ENCODE measurements around the gene SDHB.

SDHB gene

DNA sequence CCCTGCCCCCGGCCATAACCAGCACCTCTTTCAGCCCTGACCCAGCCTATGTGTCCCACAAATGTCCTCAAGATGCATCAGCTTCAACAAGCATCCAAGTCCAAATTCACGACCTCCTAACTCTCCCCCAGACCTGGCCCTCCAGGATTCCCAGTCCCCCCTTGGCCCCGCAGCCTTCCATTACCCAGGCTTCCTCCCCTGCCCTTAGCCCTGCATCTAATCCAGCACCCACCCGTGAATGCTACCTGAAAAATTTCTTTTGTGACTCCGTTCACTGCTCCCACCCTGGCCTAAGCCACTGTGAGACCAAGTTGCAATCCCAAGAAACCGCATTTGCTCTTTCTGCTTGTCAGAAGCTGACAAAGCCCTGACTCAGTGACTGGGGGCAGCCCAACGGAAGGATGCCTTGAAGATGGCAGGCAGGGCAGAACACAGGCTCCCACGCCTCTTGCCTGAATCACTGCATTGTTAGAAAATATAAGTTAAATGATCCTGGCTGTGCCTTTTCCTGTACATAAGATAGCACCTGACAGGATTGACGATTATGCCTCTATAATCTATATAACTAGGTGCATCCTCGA lies 72.5 kb downstream of the SDHB start:
- H3K9ac ChIP-seq (ENCODE audit: low read depth in 1 of 2, low read length in 2 of 2), result no peak overlapping the region
- peaks cover 0 to 9% of the 10 kb centered on the region in 2 donors for H3K4me1 ChIP-seq (ENCODE audit: control insufficient read depth in 2 of 2, insufficient read depth in 2 of 2, low read length in 2 of 2)
- peaks cover 8 to 12% of the 10 kb centered on the region in 2 donors for H3K27me3 ChIP-seq (ENCODE audit: control insufficient read depth in 2 of 2, insufficient read depth in 2 of 2, low read length in 2 of 2)
- H3K4me3 ChIP-seq (ENCODE audit: low read length in 2 of 2), result no peak overlapping the region
- H3K9me3 ChIP-seq (ENCODE audit: control insufficient read depth in 2 of 2, low read length in 2 of 2), result no peaks in the 10 kb centered on the region
- H3K36me3 ChIP-seq (ENCODE audit: control insufficient read depth in 2 of 2, insufficient read depth in 2 of 2, low read length in 2 of 2), result peaks cover 0 to 2% of the 10 kb centered on the region in 2 donors
- no peak overlapping the region for H3K27ac ChIP-seq (ENCODE audit: low read depth in 2 of 2, low read length in 2 of 2)

DNA sequence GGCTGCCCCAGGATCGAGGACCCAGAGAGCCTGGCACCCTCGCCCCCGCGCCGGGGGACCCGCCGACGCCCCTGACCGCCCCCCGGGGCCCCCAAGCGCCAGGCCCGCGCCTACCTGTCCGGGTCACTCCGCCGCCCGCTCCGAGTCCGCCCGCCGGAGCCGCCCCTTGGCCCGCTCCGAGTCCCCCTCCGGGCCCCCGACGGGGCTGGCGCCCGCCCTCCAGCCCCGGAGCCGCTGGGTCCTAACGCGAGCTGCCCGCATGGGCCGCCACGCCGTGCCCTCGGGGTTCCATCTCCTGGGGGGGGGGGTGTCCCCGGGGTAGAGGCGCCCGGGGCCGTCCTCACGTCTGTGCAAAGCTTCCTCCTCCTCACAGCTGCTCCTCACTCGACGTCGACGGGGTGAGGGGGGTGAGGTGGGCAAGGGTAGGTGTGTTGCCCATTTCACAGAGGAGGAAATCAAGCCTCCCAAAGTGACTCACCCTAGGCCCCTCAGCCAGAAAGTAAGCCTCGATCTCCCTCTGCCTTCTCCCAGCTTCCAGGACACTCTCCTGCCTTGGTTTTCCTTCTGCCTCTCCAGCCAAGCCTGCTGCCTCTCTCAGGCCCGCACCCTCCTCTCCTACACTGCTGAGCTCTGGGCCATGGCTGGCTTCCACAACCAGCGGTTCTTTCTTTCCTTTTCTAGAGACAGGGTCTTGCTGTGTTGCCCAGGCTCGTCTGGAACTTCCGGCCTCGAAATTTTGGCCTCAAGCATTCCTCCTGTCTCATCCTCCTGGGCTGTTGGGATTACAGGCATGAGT lies 73.2 kb downstream of the SDHB start, which contains the start of gene MFAP2:
Gene MFAP2 (minus strand): TSS at position 148 of the 796 bp plus-strand sequence. CDS start 2,347 bp downstream, outside the sequence.
- Histone ChIP-seq H3K4me3 (ENCODE audit: low read length in 2 of 2) (peak within 1 kb of the TSS in 1 of 2 donors; percentile 28), H3K27ac (ENCODE audit: low read depth in 2 of 2, low read length in 2 of 2) (peak within 1 kb of the TSS in 1 of 2 donors; percentile 38), H3K9me3 (ENCODE audit: control insufficient read depth in 2 of 2, low read length in 2 of 2) (no peaks in the 10 kb centered on the region), H3K4me1 (ENCODE audit: control insufficient read depth in 2 of 2, insufficient read depth in 2 of 2, low read length in 2 of 2) (peaks cover 0 to 9% of the 10 kb centered on the region in 2 donors), H3K27me3 (ENCODE audit: control insufficient read depth in 2 of 2, insufficient read depth in 2 of 2, low read length in 2 of 2) (peaks cover 8 to 12% of the 10 kb centered on the region in 2 donors), H3K9ac (ENCODE audit: low read depth in 1 of 2, low read length in 2 of 2) (no peak within 1 kb of the TSS), H3K36me3 (ENCODE audit: control insufficient read depth in 2 of 2, insufficient read depth in 2 of 2, low read length in 2 of 2) (no peaks in the 10 kb centered on the region)

DNA sequence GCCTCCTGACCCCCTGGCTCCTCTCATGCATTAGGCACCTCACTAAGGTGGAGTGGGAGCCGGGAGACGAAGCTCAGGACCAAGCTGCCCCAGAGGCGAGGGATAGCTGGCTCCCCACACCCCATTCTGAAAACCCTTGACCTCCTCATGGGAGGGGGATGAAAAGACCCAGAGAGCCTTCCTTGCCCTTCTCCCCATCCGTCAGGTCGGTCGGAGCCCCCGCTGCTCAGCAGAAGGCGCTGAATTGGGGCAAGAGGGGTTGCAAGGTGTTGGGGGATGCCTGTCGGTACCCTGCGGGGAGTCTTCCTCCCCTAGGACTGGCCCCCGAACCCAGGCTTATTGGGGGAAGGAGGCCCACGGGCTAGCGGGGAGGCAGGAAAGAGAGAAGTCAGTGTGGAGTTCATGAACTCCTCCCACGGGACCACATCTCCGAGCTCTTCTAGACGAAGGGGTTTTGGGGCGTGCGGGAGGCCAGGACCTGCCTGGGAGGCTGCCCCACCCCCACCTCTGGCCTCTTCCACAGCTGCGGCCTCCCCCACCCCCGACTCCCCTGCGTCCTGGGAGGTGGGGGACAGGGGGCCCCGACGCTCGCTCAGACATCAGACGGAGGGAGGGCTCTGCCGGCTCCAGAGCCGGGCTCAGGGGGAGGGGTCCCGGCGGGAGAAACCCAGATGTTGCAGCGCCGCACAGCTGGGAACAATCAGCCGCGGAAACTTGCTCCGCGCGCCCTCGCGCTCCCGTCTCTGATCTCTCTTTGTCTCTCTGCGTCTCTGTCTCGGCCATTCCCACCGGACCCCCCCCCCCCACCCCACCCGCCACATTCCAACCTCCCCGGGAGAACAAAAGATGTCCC lies 74.1 kb downstream of the SDHB start:
- Histone ChIP-seq H3K9me3 (ENCODE audit: control insufficient read depth in 2 of 2, low read length in 2 of 2) (no peaks in the 10 kb centered on the region), H3K27me3 (ENCODE audit: control insufficient read depth in 2 of 2, insufficient read depth in 2 of 2, low read length in 2 of 2) (peaks cover 8 to 12% of the 10 kb centered on the region in 2 donors), H3K9ac (ENCODE audit: low read depth in 1 of 2, low read length in 2 of 2) (no peak overlapping the region), H3K4me3 (ENCODE audit: low read length in 2 of 2) (peak overlapping the region in 1 of 2 donors; percentile 28), H3K36me3 (ENCODE audit: control insufficient read depth in 2 of 2, insufficient read depth in 2 of 2, low read length in 2 of 2) (no peaks in the 10 kb centered on the region), H3K4me1 (ENCODE audit: control insufficient read depth in 2 of 2, insufficient read depth in 2 of 2, low read length in 2 of 2) (peaks cover 0 to 9% of the 10 kb centered on the region in 2 donors), H3K27ac (ENCODE audit: low read depth in 2 of 2, low read length in 2 of 2) (peak overlapping the region in 1 of 2 donors; percentile 38)

DNA sequence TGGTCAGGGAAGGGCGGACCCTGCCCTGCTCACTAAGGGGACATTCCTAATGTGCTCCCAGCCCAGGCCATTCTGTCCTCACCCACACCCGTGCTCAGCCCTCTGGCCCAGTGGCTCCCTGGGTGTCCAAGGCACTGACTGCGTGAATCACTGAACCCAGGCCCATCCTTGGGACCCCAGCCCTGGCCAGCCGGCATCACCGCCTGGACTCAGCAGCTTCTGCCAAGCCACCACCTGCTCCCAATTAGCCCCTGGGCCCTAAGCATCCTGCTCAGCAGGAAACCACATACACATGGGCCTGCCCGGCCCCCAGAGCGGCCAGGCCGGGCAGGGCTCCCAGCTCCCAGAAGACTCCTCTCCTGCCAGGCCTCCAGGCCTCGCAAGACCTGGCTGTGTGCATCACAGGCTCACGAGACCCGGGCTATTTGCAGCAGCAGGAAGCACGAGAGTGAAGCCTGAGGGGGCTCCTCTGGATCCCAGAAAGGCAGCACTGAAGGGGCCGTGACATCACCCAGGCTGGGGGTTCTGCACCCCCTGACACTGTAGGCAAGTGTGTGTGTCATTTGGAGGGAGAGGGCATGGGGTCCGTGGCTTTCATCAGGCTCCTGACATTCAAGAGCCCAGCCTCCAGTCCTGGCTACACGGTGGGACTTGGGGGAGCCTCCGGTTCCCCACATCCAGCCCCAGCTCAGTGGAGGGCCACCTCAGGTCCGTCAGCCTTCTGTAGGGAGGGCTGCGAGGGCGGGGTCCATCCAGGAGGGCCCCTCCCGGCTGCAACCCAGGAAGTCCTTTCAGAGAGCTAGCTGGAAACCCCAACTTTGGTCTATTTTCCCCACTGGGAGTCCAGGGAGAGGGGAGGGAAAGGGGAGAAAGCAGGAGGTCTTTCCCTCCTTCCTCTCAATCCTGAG lies 75.0 kb downstream of the SDHB start:
- peak overlapping the region in 1 of 2 donors; percentile 28 for H3K4me3 ChIP-seq (ENCODE audit: low read length in 2 of 2)
- no peaks in the 10 kb centered on the region for H3K36me3 ChIP-seq (ENCODE audit: control insufficient read depth in 2 of 2, insufficient read depth in 2 of 2, low read length in 2 of 2)
- H3K27ac ChIP-seq (ENCODE audit: low read depth in 2 of 2, low read length in 2 of 2), result no peak overlapping the region
- no peaks in the 10 kb centered on the region for H3K9me3 ChIP-seq (ENCODE audit: control insufficient read depth in 2 of 2, low read length in 2 of 2)
- H3K9ac ChIP-seq (ENCODE audit: low read depth in 1 of 2, low read length in 2 of 2), result no peak overlapping the region
- H3K4me1 ChIP-seq (ENCODE audit: control insufficient read depth in 2 of 2, insufficient read depth in 2 of 2, low read length in 2 of 2), result peaks cover 0 to 9% of the 10 kb centered on the region in 2 donors
- H3K27me3 ChIP-seq (ENCODE audit: control insufficient read depth in 2 of 2, insufficient read depth in 2 of 2, low read length in 2 of 2), result peaks cover 8 to 12% of the 10 kb centered on the region in 2 donors

DNA sequence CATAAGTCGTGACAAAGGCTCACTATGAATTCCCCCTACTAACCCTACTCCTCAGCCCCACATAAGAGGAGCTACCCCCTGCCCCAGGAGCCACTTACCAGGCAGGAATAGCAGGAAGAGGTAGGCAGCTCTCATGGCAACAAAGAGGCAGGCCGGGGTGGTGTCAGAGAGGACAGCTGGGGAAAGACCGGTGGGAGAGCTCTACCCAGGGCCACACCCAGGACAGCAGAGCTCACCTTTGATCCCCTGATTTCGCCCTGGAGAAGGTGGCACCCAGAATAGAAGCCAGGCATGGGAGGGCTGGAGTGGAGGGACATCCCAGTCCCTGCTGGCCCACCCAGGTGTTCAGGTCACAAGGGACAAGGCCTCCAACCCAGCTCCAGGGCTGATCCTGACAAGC lies 75.7 kb downstream of the SDHB start:
- Histone ChIP-seq H3K9me3 (ENCODE audit: control insufficient read depth in 2 of 2, low read length in 2 of 2) (no peaks in the 10 kb centered on the region), H3K27me3 (ENCODE audit: control insufficient read depth in 2 of 2, insufficient read depth in 2 of 2, low read length in 2 of 2) (peaks cover 8 to 12% of the 10 kb centered on the region in 2 donors), H3K9ac (ENCODE audit: low read depth in 1 of 2, low read length in 2 of 2) (peak overlapping the region in 1 of 2 donors; percentile 19), H3K36me3 (ENCODE audit: control insufficient read depth in 2 of 2, insufficient read depth in 2 of 2, low read length in 2 of 2) (no peaks in the 10 kb centered on the region), H3K27ac (ENCODE audit: low read depth in 2 of 2, low read length in 2 of 2) (no peak overlapping the region), H3K4me3 (ENCODE audit: low read length in 2 of 2) (no peak overlapping the region), H3K4me1 (ENCODE audit: control insufficient read depth in 2 of 2, insufficient read depth in 2 of 2, low read length in 2 of 2) (peaks cover 0 to 9% of the 10 kb centered on the region in 2 donors)

DNA sequence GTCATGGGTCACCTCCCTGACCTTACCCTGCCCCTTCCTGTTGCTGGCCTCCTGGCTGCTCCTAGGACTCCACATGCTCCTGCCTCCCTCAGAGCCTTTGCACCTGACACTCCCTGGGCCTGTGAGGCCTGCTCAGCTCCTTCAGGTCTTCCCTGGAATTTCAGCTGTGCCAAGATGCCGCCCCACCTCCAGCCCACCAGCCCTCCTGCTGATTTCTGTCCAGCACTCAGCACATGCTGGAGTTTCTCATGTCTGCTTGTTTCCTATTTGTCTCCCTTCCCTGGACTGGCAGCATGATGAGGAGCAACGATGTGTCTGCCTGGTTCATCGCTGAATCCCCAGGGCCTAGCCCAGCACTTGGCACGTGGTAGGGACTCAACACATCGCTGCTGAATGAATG lies 76.5 kb downstream of the SDHB start:
- Histone ChIP-seq H3K9ac (ENCODE audit: low read depth in 1 of 2, low read length in 2 of 2) (no peak overlapping the region), H3K9me3 (ENCODE audit: control insufficient read depth in 2 of 2, low read length in 2 of 2) (no peaks in the 10 kb centered on the region), H3K4me1 (ENCODE audit: control insufficient read depth in 2 of 2, insufficient read depth in 2 of 2, low read length in 2 of 2) (peaks cover 0 to 9% of the 10 kb centered on the region in 2 donors), H3K4me3 (ENCODE audit: low read length in 2 of 2) (no peak overlapping the region), H3K27ac (ENCODE audit: low read depth in 2 of 2, low read length in 2 of 2) (no peak overlapping the region), H3K36me3 (ENCODE audit: control insufficient read depth in 2 of 2, insufficient read depth in 2 of 2, low read length in 2 of 2) (no peaks in the 10 kb centered on the region), H3K27me3 (ENCODE audit: control insufficient read depth in 2 of 2, insufficient read depth in 2 of 2, low read length in 2 of 2) (peaks cover 8 to 12% of the 10 kb centered on the region in 2 donors)

DNA sequence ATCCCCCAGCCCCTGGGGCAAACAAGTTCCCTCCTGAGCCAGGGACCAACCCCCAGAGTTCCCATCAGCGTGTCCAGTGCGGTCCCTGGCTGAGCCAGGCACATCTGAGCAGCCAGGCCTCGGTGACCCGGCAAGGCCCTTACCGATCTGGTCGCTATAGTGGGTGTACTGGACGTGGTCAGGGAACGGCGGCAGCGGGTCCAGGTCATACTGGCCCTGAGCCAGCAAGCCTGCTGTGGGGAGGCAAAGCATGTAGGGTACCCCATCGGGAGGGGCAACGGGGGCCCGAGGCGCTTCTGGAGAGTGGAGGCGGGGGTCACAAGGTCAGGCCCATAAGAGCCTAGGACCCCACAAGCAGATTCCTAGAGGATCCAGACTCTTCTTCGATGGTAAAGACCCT lies 76.9 kb downstream of the SDHB start:
- H3K9ac ChIP-seq (ENCODE audit: low read depth in 1 of 2, low read length in 2 of 2), result no peak overlapping the region
- H3K36me3 ChIP-seq (ENCODE audit: control insufficient read depth in 2 of 2, insufficient read depth in 2 of 2, low read length in 2 of 2), result no peaks in the 10 kb centered on the region
- H3K9me3 ChIP-seq (ENCODE audit: control insufficient read depth in 2 of 2, low read length in 2 of 2), result no peaks in the 10 kb centered on the region
- H3K27ac ChIP-seq (ENCODE audit: low read depth in 2 of 2, low read length in 2 of 2), result no peak overlapping the region
- H3K4me1 ChIP-seq (ENCODE audit: control insufficient read depth in 2 of 2, insufficient read depth in 2 of 2, low read length in 2 of 2), result peaks cover 0 to 9% of the 10 kb centered on the region in 2 donors
- no peak overlapping the region for H3K4me3 ChIP-seq (ENCODE audit: low read length in 2 of 2)
- peaks cover 8 to 12% of the 10 kb centered on the region in 2 donors for H3K27me3 ChIP-seq (ENCODE audit: control insufficient read depth in 2 of 2, insufficient read depth in 2 of 2, low read length in 2 of 2)

DNA sequence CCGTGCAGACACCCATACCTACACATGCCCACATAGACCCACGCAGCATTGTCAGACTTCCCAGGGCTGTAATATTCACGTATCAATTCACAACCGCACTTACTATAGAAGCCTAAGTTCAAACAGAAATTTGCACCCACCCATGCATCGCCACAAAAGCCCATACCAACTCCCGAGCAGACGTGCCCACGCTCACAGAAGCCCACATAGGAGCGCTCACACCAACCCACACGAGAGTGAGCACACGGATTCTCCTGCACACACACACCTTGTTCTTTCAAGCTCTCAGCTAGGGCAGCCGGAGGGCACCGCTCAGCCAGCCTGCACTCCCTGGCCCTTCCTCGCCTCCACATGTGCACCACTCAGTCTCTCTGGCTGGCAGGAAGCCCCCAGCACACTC lies 78.0 kb downstream of the SDHB start:
- no peaks in the 10 kb centered on the region for H3K9me3 ChIP-seq (ENCODE audit: control insufficient read depth in 2 of 2, low read length in 2 of 2)
- no peak overlapping the region for H3K27ac ChIP-seq (ENCODE audit: low read depth in 2 of 2, low read length in 2 of 2)
- H3K9ac ChIP-seq (ENCODE audit: low read depth in 1 of 2, low read length in 2 of 2), result no peak overlapping the region
- H3K36me3 ChIP-seq (ENCODE audit: control insufficient read depth in 2 of 2, insufficient read depth in 2 of 2, low read length in 2 of 2), result no peaks in the 10 kb centered on the region
- H3K4me3 ChIP-seq (ENCODE audit: low read length in 2 of 2), result no peak overlapping the region
- H3K4me1 ChIP-seq (ENCODE audit: control insufficient read depth in 2 of 2, insufficient read depth in 2 of 2, low read length in 2 of 2), result peaks cover 0 to 9% of the 10 kb centered on the region in 2 donors
- H3K27me3 ChIP-seq (ENCODE audit: control insufficient read depth in 2 of 2, insufficient read depth in 2 of 2, low read length in 2 of 2), result peaks cover 3 to 9% of the 10 kb centered on the region in 2 donors

DNA sequence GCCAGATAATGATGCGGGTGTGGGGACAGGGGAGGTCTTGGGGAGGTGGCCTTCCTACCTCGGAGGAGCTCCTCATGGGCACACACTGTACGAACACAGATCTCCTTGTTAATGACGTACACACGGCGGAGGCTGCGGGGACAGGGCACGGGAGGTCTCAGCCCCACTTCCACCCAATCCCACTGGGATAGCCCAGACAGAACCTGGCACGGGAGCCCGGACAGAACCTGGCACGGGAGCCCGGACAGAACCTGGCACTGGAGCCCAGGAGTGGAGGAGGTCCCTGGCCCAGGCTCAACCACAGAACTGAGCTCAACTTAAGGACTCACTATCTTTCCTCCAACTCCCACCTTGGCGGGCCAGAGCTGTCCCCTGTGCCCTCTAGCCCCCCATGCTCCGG lies 78.6 kb downstream of the SDHB start:
- no peaks in the 10 kb centered on the region for H3K9me3 ChIP-seq (ENCODE audit: control insufficient read depth in 2 of 2, low read length in 2 of 2)
- no peak overlapping the region for H3K9ac ChIP-seq (ENCODE audit: low read depth in 1 of 2, low read length in 2 of 2)
- H3K27ac ChIP-seq (ENCODE audit: low read depth in 2 of 2, low read length in 2 of 2), result no peak overlapping the region
- H3K27me3 ChIP-seq (ENCODE audit: control insufficient read depth in 2 of 2, insufficient read depth in 2 of 2, low read length in 2 of 2), result peaks cover 3 to 6% of the 10 kb centered on the region in 2 donors
- H3K36me3 ChIP-seq (ENCODE audit: control insufficient read depth in 2 of 2, insufficient read depth in 2 of 2, low read length in 2 of 2), result no peaks in the 10 kb centered on the region
- no peak overlapping the region for H3K4me3 ChIP-seq (ENCODE audit: low read length in 2 of 2)
- H3K4me1 ChIP-seq (ENCODE audit: control insufficient read depth in 2 of 2, insufficient read depth in 2 of 2, low read length in 2 of 2), result peaks cover 0 to 9% of the 10 kb centered on the region in 2 donors
